ENCODE measurements around the gene MUC13.
A peak's percentile ranks its signal among the peaks of the same experiment; 100 is the strongest.

The MUC13 gene

DNA sequence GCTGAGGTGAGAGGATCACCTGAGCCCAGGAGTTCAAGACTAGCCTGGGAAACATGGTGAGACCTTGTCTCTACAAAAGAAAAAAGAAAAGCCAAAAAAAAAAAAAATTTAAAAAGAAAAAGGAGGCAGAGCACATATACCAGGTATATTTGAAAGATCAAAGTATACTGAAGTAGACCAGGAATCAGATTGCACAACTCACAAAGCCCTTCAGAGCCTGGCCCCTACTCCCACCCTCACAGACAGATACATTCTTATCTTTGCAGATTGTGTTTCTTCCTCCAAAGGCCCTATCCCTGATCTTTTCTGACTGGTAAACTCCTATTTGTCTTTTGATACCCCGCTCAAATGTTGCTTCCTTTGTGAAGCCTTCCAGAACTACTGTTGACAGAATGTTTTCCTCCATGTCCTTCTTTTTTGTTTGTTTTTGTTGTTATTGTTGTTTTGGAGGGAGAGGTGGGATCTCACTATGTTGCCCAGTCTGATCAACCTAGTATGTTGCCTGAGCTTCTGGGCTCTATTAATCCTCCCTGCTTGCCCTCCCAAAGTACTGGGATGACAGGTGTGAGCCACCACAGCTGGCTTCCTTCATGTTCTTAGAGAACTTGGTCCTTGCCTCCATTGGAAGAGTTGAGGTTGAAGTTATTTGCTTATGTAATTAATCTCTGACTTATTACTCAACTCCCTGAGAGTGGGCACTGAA, 37.6 kb downstream of the MUC13 start:
- no peak for DNase-seq (ENCODE audit: low read depth)

DNA sequence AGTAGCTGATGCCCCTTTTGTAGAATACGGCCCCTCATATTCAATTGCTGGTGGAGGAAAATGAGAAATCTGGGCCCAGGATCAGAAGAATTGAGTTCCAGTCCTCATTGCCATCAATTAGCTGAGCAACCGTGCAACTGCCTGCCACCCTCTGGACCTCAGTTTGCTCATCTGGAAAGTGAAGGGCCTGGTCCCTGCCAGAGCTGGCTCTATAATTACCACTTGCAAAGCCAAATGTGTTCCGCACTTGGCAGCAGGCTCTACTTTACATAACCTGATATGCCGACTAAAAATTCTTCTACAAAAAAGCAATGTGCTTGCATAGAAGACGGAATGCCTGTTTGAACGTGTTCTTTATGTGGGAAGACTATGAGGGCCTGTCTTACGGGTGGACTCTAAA, 38.8 kb downstream of the MUC13 start:
- no peak for DNase-seq (ENCODE audit: low read depth)

DNA sequence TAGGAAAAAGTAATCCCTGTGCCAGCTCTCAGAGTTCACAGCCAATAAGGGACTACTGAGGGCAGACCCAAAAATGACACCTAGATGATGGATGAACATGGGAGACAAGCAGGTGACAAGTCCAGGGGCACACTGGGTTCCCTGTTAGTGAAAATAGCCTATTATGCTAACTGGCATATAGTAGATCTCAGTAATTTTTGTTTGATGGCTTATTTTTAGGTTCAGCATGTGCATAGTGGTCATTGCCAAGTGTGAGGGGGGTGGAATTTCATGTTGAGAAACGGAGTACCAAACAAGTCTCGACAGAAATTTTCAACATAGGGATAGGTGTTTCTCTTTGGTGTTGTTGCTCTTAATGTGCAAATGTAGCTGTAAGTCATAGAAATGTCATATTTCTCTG, 41.0 kb downstream of the MUC13 start:
- no peak for DNase-seq (ENCODE audit: low read depth)

DNA sequence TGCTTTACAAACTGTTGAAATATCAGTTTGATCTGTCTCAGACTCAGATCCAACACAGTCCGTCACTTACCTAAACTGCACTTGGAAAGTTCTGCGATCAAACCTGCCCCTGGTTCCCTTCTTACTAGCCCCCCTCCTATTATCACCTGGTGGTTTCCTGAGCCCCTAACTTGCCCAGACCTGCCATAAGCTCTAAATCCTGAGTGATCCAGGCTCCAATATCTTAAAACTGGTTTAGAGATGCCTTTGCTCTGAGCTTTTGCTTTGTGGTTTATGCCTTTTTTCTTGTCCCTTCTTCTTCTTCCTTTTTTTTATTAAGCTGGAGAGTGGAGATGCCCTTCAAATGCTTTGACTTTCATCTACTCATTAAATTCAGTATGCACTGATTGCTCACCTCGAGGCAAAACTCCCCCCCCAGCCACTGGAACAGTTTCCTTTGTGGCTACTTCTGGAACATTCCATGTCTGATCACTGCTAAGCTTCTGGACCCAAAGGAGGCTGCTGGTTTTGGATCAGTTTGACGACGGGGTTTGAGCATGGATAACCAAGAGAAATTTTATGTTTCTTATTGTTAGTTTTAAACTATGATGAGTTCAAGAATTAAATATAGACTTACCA, 43.9 kb downstream of the MUC13 start:
- DNase-seq (ENCODE audit: low read depth), result no peak

DNA sequence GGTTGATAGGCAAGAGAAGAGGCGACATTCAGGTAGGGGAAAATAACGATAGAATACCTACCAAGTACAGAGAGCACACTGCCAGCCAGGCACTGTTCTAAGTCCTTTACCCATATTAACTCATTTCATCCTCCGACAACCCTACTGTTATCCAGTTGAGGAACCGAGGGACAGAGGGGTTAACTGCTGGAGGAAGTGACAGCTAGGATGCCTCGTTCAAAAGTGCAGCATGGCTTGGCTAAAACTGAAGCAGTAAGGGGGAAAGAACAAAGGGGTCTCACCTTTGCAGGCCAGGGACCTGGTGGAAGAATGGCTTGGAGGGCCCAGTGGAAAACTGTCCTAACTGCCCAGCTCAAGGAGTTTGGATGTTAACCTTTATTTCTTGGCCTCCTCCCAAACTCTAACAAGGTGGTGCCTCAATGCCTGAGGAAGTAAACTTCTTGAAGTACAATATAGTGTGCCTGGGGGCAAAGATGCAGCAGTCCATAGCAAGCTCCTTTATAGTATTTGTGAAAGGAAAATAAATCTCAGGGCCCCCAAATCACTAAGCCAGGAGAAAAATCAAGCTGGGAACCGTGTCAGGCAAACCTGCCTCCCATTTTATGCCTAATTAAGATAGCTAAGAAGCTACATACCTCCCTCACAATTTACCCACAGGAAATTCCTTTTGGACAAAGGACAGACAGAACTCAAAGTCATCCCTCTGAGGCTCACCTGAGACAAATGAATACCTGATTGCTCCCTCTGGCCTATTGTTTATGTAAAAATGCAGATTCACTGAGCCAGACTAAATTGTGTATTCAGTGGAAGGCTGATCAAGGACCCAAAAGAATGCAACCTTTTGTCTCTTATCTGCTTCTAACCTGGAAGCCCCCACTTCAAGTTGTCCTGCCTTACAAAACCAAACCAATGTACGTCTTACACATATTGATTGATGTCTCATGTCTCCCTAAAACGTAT, 45.8 kb downstream of the MUC13 start:
- no peak for DNase-seq (ENCODE audit: low read depth)

DNA sequence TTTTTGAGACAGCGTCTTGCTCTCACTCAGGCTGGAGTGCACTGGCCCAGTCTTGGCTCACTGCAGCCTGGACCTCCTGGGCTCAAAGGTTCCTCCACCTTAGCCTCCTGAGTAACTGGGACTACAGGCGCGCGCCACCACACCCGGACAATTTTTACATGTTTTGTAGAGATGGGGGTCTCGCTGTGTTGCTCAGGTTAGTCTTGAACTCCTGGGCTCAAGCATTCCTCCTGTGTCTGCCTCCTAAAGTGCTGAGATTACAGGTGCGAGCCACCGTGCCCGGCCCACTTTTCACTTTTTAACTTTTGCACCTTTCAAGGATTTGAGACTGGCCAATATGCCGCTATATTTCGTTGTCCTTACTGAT, 46.6 kb downstream of the MUC13 start:
- DNase-seq (ENCODE audit: low read depth), result no peak

DNA sequence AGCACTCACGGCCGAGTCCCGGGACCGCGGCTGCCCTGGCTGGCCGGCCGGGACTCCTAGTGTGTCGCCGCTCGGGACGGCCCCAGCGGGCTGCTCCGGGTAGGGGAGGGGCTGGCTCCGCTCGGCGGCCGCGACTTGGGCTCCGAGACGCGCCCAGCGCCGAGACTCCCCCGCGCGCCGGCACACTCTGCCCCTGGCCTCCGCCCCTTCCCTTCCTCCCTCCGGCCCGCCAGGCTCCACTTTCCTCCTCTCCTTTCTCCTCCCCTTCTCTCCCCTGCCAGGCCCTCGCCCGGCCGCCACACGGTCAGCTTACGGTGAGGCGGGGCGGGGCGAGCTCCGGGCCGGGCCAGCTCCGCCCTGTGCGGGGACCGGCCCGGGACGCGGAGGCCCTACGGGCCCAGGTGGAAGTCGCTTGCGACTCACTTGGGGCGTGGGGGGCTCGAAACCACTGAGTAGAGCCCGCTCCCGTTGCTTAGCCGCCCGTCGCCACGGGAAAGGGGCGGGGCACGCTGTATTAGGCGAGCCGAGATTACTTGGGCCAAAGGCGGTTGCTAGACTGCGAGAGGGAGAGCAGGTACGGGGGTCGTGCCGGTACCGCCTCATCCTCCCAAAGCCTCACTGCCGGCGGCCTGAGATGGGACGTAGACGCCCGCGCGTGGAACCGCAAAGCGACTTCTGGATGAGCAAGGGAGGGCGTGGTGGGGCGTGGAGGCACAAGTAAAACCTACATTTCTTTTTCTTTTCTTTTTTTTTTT, 47.2 kb downstream of the MUC13 start, which contains the start of gene ITGB5:
ITGB5 (minus strand) TSS at position 189 of the 755 bp plus-strand sequence. CDS start 365 bp downstream, outside the sequence.
- peak; percentile 10 for DNase-seq (ENCODE audit: low read depth)

DNA sequence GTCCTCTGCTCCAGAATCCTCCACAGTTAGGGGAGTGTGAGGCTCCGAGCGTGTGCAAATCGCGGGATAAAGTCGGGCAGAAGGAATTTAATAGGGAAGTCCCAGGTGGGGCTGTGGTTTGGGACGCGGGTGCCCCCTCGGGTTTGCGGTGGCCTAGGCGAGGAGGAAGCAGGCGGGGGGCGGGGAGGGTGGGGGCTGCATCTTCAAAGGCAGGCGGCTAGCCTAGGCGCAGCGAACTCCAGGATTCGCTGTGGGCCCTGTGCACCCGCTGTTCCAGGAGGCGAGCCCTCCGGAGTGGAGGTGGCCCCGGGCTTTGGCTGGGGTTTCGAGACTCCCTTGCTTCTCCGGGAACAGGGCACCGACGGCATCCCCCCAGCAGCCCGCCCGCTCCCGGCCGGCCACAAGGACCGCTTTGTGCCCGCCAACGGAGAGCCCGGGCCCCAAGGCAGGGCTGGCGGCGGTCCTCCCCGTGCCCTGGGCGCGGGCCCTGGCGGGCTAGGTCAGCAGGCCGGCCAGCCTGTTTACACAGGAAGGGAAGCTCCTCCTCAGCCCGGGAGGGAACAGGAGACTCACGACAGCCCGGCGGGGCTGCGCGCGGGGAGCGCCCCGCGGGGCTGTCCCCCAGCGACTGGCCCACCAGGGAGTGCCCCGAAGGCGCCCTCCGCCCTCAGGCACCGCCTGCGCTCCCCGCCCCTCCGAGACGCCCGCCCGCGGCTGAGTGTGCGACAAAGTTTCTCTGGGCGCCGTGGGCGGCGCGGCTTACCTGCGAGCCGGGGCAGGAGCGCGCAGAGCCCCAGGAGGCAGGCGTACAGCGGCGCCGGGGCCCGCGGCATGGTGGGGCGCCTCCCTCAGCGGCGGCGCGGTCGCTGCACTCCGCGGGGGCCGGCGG, 48.1 kb downstream of the MUC13 start:
- DNase-seq (ENCODE audit: low read depth), result peak; percentile 18

DNA sequence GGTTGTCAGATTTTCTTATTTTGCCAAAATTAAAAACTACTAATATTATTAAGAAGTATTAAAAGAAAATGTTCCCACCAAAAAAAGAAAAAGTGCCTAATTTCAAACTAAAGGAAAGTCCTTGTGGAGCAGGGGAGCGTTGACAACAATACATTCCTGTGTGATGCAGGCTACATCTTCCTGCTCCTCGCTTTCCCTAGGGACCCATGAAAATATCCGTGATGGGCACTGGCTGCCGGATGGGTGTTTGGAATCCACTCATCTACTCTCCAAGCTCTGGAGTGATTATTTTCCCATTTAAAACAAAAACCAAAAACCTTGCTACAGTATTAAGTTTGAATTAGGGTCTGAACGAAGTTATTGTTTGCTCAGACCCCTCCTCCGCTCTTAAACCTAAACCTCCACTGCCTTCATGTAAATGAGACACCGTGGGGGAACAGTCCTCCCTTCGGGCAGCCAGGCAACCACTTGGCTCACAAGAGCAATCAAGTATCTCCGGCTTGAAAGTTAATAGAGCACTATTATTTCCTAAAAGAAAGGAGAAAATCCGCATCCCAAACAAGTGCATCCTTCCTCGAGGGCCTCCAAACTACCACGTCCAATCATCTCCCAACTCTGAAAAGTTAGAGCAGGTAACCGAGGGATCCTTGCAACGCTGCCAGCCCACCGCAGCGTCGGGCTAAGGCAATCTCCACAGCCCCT, 48.9 kb downstream of the MUC13 start:
- no peak for DNase-seq (ENCODE audit: low read depth)

DNA sequence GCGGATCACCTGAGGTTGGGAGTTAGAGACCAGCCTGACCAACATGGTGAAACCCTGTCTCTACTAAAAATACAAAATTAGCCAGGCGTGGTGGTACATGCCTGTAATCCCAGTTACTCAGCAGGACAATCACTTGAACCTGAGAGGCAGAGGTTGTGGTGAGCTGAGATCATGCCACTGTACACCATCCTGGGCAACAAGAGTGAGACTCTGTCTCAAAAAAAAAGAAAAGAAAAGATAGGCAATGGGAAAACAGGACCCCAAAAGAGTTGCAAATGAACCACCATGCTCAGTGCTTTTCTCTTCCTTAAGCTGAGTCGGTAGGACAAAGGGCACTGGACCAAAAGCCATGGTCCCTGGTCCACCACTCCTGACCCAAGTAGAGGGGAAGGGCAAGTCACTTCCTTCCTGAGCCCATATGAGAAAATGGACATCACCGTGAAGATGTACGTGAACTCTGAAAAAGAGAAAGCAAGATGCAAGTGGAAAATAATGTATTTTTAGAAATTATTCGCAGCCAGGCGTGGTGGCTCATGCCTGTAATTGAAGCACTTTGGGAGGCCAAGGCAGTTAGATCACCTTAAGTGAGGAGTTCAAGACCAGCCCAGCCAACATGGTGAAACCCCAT, 50.0 kb downstream of the MUC13 start:
- no peak for DNase-seq (ENCODE audit: low read depth)

DNA sequence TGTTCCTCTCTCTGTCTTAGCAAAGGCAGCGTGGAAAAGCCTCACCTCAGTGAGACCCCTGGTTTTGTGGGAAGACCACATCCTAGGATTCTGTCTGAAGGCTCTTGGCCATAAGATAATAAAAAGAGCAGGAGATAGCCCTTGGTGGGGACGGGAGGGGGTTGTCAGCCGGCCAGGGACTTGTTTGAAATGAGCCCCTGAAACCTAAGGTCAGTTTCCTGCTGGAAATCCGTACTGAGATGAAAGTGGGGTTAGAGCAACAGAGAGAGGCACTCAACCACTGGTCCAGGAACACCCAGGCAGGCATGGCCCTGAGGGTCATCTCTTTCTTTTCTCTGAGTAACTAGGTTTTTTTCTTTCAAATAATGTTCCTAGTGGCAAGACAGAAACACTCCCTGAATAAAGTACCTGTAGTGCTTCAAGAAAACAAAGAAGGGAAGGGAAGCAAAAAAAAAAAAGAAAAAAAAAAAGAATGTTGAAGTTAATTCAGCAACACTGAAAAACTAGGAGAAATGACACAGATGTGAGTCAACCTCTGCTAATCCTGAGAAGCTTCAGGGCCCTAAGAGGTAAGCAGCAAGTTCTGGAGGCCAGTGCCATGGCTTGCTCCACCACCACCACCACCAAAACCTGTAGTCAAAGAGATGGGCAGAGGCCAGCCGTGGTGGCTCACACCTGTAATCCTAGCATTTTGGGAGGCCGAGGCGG, 50.6 kb downstream of the MUC13 start:
- no peak for DNase-seq (ENCODE audit: low read depth)

DNA sequence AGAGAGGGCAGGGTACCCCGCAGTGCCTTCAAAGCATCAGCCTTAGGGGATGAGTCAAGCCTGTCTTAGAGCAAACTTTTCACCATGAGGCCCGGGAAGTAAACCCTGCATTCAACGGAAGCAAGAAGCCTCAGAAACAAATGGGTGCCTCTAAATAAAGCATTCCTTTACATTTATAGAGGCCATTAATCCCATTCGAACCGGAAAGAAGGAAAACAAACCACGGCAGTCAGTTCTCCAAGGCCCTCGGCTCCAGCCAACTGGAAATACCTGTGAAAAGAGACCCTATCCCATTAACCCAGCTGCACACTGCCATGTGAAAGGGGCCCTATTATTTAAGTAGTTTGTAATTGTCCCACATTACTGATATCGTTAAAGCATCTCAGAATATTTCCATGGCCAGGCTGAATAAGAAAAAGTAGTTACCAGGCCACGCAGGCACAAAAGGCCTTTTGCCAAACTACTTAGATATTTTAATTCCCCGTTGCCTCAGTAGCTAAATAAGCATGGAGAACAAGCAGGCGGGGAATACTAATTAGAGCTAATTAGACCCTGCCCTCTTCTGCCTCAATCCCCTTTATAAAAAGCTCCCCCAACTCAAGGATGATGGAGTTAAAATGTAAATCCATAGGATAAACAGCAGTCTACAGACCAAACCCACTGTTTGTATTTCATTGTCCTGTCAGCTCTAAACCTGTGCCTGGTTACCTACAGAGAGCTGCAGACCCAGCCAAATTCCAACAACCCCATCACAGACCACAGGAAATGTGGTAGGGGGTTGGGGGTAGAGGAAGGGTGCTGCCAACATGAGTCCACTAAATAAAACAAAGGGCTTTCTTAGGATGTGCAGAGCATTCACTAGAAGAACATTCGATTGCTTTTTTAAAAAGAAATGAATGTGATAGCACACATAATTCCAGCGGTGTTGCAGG, 51.5 kb downstream of the MUC13 start:
- DNase-seq (ENCODE audit: low read depth), result no peak

DNA sequence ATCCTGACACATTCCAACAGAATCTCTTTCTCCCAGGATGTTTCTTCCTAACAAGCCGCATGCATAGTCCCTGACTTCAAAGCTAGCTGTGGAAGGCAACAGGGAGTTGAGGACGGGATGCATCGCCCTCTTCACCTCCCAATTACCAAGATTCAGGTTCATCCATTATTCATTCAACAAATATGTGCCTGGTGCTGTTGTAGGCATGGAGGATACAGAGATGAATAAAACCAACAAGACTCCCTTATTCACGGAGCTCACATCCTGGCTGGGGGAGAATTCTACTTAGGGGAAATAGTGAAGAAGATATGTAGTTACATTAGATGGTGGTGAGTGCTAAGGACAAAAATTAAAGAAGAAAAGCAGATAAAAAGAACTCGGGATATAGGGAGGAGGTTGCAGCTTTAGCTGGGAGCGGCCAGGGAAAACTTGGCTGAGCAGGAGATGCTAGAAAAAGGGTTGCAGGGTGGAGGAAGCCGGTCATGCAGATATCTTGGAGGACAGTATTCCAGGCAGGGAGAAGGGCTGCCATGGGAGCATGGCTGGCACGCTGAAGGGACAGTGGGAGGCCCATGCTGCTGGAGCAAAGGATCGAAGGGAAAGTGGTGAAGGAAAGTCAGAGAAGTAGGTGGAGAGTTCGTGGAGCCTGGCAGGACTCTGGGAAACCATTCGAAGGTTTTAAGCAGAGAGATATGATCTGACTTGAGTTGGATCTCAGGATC, 52.4 kb downstream of the MUC13 start:
- DNase-seq (ENCODE audit: low read depth), result no peak

DNA sequence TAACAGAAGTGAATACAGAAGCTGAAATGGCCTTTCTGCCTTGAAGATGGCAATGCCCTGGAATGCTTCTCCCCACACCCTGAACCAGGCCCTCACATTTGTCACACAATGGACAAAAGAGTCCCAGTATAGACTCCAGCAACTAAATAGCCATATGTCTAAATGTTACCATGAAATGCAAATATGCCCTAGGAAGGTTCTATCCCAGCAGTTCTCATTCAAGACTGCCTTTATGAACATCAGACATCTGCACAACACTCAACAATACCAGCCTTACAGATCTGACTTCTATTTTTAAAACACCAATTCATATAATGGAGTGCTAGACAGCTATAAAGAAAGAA, 55.2 kb downstream of the MUC13 start:
- DNase-seq (ENCODE audit: low read depth), result no peak

DNA sequence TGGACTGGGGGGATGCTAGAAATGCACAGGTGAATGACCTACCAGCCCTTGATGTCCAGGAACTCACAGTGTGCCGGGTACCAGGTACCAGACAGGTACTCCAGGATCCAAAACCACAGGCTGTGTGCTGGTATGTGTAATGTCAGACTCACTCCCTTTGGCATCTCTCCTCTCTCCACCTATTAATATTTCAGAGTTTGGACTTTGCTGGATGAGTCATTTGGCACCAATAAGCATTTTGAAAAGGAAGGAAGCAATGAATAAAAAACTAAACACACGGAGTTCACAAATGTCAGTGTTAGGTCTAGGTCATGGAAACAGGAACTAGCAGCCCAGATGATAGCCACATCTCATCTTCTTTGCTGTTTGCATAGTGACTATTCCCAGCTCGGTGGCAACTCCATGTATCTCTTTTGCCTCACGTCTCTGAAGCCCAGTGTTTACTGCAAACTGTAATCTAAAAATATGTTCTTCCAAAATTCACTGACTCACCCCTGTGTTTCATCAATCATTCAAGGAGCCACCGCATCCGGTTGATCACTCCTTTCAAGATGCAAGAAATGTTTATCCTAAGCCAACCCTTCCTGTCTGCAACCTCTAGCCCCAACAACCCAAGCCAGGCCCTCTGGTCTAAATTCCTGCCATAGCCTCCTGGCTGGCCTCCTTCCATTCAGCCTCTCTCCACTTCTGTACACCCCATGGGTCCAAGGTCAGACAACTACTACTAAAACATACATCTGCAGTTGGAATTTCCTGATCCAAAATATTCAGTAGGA, 55.8 kb downstream of the MUC13 start:
- DNase-seq (ENCODE audit: low read depth), result no peak

DNA sequence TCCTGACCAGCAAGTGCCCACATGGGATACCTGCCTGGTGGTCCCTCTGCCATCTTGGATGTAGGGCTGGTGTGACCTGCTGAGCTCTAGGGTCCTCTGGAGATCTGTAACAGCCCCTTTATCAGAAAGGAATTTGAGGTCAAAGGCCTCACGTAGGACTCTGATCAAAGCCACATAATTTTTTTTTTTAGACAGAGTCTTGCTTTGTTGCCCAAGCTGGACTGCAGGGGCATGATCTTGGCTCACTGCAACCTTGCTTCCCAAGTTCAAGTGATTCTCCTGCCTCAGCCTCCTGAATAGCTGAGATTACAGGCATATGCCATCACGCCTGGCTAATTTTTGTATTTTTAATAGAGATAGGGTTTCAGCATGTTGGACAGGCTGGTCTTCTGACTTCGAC, 56.9 kb downstream of the MUC13 start:
- no peak for DNase-seq (ENCODE audit: low read depth)

DNA sequence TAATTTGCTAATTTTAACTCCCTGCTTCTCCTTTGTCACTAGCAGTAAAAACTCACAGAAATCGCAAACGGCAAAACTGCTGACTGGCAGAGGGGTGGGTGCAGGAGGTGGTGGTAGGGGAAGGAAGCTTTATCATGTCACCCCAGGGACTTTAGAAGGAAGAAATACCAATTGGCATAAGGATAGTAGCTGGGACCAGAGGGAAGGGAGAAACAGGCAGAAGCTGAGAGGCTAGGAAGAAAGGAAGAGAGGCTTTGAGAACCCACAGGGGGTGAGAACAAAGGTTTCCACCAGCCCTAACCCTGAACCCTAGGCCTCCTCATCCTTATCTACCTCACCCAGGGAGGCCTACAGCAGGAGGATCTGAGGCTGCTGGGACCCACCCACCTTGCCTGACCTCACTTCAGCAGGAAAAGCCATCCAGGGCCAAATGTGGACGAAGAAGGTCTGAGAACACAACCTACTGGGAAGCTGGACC, 58.1 kb downstream of the MUC13 start:
- DNase-seq (ENCODE audit: low read depth), result no peak

Measured in activated T-helper 9 cell treated with anti-CD3 and anti-CD28 coated beads, Interleukin-2, amount 50 U/mL, for 16 hours (primary cell).